Measurements from ENCODE around the gene STX11.
"Not testable (repeated sequence)": the region's sequence is repeated elsewhere in the genome, so short reads cannot be mapped to it uniquely, and the experiment has no call there.

DNA sequence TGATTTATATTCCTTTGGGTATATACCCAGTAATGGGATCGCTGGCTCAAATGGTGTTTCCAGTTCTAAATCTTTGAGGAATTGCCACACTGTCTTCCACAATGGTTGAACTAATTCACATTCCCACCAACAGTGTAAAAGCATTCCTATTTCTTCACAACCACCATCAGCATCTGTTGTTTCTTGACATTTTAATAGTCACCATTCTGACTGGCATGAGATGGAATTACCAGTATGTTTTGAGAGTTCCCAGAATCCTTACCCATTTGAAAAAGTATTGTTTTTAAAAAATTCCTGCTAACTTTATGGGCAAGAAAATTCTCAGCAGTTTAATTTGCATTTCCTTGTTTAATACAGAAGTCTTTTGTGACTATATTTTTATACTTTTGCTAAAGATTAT lies 33.9 kb downstream of the STX11 start:
- not testable (repeated sequence) for TF ChIP-seq PHF8 (IDR thresholded peaks at IDR 0.05; ENCODE audit: borderline replicate concordance, low read depth); CBX2 (IDR thresholded peaks at IDR 0.05; ENCODE audit: borderline replicate concordance, low read depth); HOXB5 (CRISPR knock-in tag; IDR thresholded peaks at IDR 0.05); RAD21 (conservative IDR thresholded peaks at IDR 0.05 in 1 of 2, IDR thresholded peaks at IDR 0.05 in 1 of 2); JUNB (IDR thresholded peaks at IDR 0.05); MAFK (IDR thresholded peaks at IDR 0.05; ENCODE audit: partially characterized antibody)
- TF ChIP-seq, protein P1, sequence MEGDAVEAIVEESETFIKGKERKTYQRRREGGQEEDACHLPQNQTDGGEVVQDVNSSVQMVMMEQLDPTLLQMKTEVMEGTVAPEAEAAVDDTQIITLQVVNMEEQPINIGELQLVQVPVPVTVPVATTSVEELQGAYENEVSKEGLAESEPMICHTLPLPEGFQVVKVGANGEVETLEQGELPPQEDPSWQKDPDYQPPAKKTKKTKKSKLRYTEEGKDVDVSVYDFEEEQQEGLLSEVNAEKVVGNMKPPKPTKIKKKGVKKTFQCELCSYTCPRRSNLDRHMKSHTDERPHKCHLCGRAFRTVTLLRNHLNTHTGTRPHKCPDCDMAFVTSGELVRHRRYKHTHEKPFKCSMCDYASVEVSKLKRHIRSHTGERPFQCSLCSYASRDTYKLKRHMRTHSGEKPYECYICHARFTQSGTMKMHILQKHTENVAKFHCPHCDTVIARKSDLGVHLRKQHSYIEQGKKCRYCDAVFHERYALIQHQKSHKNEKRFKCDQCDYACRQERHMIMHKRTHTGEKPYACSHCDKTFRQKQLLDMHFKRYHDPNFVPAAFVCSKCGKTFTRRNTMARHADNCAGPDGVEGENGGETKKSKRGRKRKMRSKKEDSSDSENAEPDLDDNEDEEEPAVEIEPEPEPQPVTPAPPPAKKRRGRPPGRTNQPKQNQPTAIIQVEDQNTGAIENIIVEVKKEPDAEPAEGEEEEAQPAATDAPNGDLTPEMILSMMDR (IDR thresholded peaks at IDR 0.05), result not testable (repeated sequence)

All from A549 (cell line).